GM18519 (cell line): ENCODE measurements around the gene MAP3K20.
A peak's percentile ranks its signal among the peaks of the same experiment; 100 is the strongest.
"Not testable (repeated sequence)": the region's sequence is repeated elsewhere in the genome, so short reads cannot be mapped to it uniquely, and the experiment has no call there.

Experiments used
- ATAC-seq: cut with Tn5 transposase; IDR thresholded peaks from one replicate; pipeline ENCODE4 v1.9.1; 2021; ENCODE audit warnings: mild to moderate bottlenecking, moderate library complexity; ENCODE audit not compliant: unreplicated experiment, low FRiP score

MAP3K20 gene

DNA sequence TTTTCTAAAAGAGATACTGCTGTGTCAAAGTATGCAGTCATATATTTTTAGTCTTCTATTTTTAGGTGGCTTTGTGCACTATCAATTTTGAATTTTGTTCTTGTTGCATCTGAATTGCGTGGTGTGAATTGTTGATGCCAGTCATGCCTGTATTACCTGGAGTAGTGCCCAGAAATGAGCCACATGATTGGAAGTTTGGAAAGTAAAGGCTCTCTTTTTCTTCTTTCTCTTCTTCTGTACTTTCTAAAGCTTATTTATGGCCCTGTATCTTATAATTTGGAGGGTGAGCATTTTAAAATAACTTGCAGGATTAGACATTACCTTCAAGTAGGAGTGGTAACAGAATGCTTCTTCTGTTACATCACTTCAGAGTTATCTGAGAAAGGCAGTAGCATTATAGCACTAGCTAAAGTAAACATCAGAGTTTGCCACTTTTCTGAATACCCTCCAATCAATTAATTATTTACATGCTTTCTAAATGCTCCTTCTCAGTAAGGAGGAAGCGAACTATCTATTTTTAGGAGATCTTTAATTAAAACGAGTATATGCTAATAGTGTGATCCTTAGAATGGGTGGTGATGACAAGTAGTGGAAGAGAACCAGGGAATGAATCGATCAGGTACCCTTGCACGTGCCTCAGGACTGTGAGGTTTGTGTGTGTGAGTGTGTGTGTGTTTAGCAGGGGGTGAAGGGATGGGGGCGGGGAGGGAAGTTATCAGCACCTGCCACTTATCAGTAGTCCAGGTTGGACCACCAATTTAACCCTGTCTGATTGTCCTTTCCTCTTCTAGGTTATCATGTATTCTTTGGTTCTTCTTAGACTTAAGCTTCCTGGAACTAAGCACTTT is 112.5 kb downstream of the MAP3K20 start:
- no peak for ATAC-seq

DNA sequence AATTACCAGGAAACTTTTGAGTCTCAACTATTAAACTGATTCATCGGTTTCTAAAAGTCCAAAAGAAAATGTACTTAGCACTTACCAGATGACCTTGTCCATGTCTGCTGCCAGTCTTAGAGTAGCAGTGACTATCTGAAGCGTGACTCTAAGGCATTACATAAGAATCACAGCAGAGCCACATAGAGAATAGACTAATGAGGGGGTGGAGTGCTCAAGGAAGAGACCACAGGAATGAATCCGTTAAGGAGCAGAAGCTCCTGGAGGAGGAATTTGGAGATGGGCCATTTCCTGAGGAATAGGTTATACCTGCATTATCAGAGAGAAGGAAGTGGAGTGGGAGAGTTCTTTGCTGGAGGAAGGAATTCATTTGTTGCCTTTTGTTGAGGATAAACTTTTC is 116.0 kb downstream of the MAP3K20 start:
- no peak for ATAC-seq

DNA sequence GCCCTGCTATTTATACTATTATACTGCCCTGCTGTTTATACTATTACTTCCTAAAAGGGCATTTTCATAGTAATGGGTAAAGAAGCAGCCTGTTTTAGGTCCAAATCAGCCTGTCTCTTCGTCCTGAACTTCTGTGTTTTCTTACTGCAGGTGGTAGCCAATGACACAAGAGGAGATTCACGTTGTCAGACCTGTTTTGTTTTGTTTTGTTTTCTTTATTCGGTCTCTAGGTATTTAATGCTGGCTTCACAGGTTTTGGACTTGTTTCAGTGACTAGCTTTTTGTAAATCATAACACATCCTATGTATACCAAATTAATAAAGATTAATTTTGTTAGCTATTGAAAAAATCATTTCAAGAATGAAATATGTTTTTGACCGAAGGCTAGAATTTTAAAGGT is 116.4 kb downstream of the MAP3K20 start:
- ATAC-seq, result no peak

GRCh38 chr2:173193925-173194324 is 118.3 kb downstream of the MAP3K20 start:
- ATAC-seq, result no peak

- no peak for ATAC-seq
Measured at GRCh38 chr2:173195100-173195499, 119.5 kb downstream of the MAP3K20 start.

- no peak for ATAC-seq
Measured at GRCh38 chr2:173196080-173196479, 120.4 kb downstream of the MAP3K20 start.

- no peak for ATAC-seq
Measured at GRCh38 chr2:173196638-173197037, 121.0 kb downstream of the MAP3K20 start.

- ATAC-seq, result no peak
Measured at GRCh38 chr2:173198327-173198726, 122.7 kb downstream of the MAP3K20 start.

DNA sequence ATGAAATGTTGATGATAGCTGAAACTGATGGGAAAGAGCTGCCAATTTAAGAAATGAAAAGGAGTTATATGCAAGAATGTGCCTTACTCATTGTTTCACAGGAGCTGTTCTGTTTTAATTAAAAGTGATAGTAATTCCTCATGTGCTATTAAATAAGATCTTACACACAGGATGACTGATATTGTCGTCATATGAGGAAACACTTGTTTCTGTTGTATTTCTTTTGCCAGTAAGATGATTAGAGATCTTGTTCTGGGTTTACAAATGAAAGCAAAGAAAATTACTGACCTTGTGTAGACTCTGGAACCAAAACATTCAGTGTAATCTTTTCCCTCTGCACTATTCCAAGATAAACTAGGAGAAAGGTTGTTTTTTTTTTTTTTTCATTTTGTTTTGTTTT is 123.6 kb downstream of the MAP3K20 start:
- ATAC-seq, result no peak

- no peak for ATAC-seq
Measured at GRCh38 chr2:173202570-173202969, 126.9 kb downstream of the MAP3K20 start.

- no peak for ATAC-seq
Measured at GRCh38 chr2:173204316-173204715, 128.7 kb downstream of the MAP3K20 start.

DNA sequence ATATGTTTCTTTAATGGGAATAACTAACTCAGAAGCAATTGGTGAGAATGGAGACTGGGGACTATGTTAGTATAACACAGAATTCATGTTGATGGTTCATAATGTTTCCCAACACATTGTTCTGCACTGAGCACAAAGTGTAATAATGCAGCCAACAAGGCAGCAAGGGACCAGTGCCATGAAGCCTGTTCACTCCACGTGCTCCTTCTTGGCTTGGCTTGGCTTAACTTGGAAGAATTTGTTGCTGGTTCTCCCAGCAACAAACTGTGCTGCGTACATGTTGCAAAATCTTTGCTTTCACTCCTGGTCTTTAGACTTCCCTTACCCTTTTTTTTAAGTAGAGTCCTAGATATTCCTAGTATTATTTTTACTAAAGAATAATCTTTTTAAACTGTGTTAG is 129.7 kb downstream of the MAP3K20 start:
- ATAC-seq, result no peak

DNA sequence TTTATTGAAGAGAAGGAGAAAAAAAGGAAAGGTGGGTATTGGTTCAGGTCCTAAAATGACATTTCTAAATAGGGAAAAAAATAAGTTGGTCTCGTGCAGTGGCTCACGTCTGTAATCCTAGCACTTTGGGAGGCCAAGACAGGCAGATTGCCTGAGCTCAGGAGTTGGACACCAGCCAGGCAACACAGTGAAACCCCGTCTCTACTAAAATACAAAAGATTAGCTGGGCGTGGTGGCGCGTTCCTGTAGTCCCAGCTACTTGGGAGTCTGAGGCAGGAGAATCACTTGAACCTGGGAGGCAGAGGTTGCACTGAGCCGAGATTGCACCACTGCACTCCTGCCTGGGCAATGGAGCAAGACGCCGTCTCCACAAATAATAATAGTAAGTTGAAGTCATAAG is 131.5 kb downstream of the MAP3K20 start:
- not testable (repeated sequence) for ATAC-seq

DNA sequence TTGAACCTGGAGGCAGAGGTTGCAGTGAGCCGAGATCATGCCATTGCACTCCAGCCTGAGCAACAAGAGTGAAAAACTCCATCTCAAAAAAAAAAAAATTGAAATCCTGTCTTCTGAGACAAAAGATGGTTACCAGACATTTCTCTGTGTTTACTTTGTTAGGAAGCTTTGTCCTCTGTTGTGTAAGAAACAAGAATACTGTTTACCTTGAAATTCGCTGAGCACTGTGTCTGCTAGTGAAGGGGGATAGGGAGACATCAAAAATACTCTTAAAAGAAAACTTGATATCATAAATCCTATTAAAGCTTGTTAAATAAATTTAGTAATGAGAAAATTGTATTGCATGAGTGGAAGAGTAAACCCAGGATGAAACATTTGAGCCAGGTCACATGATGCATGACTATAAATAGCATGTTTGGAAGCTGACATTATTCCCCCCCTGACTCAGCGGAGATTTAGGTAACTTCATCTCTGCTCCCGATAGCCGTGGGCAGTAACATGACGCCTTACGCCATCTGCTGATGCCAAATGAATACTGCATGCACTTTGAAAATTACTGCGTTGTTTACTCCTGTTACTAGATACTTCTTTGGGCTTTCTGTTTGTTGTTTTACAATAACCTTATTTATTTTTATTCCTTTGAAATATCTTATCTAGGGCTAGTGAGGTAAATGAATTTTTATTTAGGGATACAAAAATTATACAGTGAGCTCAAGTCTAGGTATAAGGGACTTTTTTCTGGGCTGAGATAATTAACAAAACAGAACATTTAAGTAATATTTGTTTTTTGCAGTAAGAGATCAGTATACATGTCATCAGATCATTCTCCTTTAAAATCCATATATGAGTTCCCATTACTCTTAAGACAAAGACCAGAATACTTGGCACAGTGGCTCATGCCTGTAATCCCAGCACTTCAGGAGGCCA is 134.9 kb downstream of the MAP3K20 start:
- ATAC-seq, result peak; percentile 54

- no peak for ATAC-seq
Measured at GRCh38 chr2:173213181-173213580, 137.5 kb downstream of the MAP3K20 start.

DNA sequence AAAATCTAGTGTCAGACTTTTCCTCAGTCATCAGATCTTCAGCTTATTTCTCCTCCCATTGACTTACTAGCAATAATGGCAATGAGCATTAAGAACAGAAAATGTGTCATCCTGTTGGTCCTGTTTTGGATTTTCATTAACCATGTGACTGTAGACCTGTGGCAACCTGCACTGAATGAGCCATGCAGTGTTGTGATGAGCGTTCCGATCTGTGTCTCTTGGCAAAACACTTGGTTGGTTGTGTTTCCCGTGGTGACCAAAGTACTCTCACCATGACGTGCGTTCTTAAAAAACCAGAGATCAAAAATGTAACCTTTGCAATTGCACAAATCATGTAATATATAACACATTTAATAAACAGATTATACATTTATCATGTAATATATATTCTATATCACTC is 138.6 kb downstream of the MAP3K20 start:
- no peak for ATAC-seq

GRCh38 chr2:173215316-173215715 is 139.7 kb downstream of the MAP3K20 start:
- ATAC-seq, result no peak

- ATAC-seq, result no peak
Measured at GRCh38 chr2:173216051-173216450, 140.4 kb downstream of the MAP3K20 start.

- ATAC-seq, result no peak
Measured at GRCh38 chr2:173216668-173217067, 141.0 kb downstream of the MAP3K20 start.

DNA sequence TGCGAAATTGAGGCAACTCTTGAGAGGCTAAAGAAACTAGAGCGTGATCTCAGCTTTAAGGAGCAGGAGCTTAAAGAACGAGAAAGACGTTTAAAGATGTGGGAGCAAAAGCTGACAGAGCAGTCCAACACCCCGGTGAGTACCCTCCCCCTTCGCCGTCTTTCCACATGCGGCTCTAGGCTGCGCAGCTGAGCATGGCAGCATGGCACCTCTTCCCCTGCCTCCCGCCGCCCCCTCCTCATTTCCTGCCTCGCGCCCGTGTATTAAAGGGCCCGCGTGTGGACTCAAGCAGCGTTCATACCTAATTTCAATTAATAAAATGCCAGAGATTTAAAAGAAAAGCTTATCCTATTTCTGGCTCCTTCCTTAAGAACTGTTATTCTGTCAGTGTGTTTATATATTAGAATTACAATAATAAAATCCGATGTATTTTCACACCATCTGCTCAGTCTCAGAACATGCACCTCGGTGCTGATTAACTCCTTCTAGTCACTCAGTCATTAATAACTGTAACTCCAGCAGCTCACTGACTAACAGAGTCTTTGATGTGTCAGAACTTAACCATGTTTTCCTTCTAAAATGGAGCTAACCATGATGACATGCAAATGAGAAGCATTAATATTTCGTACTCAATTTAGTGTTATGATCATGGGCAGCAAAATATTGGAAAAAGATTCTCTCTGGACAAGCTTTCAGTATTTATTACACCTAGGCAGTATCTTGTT is 141.6 kb downstream of the MAP3K20 start:
- ATAC-seq, result no peak
